HG02973 (cell line): ENCODE data around the gene CCZ1.
"Not testable (repeated sequence)": the region's sequence is repeated elsewhere in the genome, so short reads cannot be mapped to it uniquely, and the experiment has no call there.

Experiments
- ATAC-seq: cut with Tn5 transposase; IDR thresholded peaks from one replicate; pipeline ENCODE4 v1.9.1; 2021; ENCODE audit warnings: moderate library complexity; ENCODE audit not compliant: unreplicated experiment

The CCZ1 gene

GRCh38 chr7:5898480-5899224 lies at the start of gene CCZ1:
TSS of gene CCZ1 (plus strand) at chr7:5898733. CDS start at chr7:5898800, 67 bp downstream.
- ATAC-seq: peak; percentile 88

- ATAC-seq: no peak
Measured at GRCh38 chr7:5850944-5851343, 47.6 kb upstream of the CCZ1 start.

GRCh38 chr7:5854738-5855137 lies 43.8 kb upstream of the CCZ1 start:
- no peak for ATAC-seq

- ATAC-seq: not testable (repeated sequence)
Measured at GRCh38 chr7:5857041-5857575, 41.4 kb upstream of the CCZ1 start.

GRCh38 chr7:5858494-5858893 lies 40.0 kb upstream of the CCZ1 start:
- ATAC-seq: not testable (repeated sequence)

GRCh38 chr7:5861281-5861680 lies 37.3 kb upstream of the CCZ1 start:
- ATAC-seq: not testable (repeated sequence)

GRCh38 chr7:5862753-5863366 lies 35.7 kb upstream of the CCZ1 start:
- ATAC-seq: not testable (repeated sequence)

- ATAC-seq: not testable (repeated sequence)
Measured at GRCh38 chr7:5865279-5865931, 33.1 kb upstream of the CCZ1 start.

GRCh38 chr7:5867060-5867459 lies 31.5 kb upstream of the CCZ1 start:
- no peak for ATAC-seq

- not testable (repeated sequence) for ATAC-seq
Measured at GRCh38 chr7:5868928-5869341, 29.6 kb upstream of the CCZ1 start.

GRCh38 chr7:5869691-5870090 lies 28.8 kb upstream of the CCZ1 start:
- ATAC-seq: no peak

- ATAC-seq: no peak
Measured at GRCh38 chr7:5870311-5870710, 28.2 kb upstream of the CCZ1 start.

- no peak for ATAC-seq
Measured at GRCh38 chr7:5872326-5872725, 26.2 kb upstream of the CCZ1 start.

- not testable (repeated sequence) for ATAC-seq
Measured at GRCh38 chr7:5879591-5879990, 18.9 kb upstream of the CCZ1 start.

GRCh38 chr7:5880106-5880505 lies 18.4 kb upstream of the CCZ1 start:
- ATAC-seq: not testable (repeated sequence)

- ATAC-seq: not testable (repeated sequence)
Measured at GRCh38 chr7:5884431-5884830, 14.1 kb upstream of the CCZ1 start.

GRCh38 chr7:5888021-5888420 lies 10.5 kb upstream of the CCZ1 start:
- ATAC-seq: not testable (repeated sequence)

GRCh38 chr7:5890244-5890643 lies 8.3 kb upstream of the CCZ1 start:
- not testable (repeated sequence) for ATAC-seq

GRCh38 chr7:5892498-5892897 lies 6.0 kb upstream of the CCZ1 start:
- no peak for ATAC-seq

GRCh38 chr7:5897369-5897919 lies 1.1 kb upstream of the CCZ1 start:
- ATAC-seq: not testable (repeated sequence)

- ATAC-seq: not testable (repeated sequence)
Measured at GRCh38 chr7:5903002-5903401, 4.5 kb downstream of the CCZ1 start.
